ENCODE results near the gene FAM107A. TPM values are rescaled to one million over a fixed set of nuclear protein-coding genes. Genes with fewer than 3 reads are reported as not detected.

Gene FAM107A
- total RNA-seq, 1 donor from 2014 or later: not detected

DNA sequence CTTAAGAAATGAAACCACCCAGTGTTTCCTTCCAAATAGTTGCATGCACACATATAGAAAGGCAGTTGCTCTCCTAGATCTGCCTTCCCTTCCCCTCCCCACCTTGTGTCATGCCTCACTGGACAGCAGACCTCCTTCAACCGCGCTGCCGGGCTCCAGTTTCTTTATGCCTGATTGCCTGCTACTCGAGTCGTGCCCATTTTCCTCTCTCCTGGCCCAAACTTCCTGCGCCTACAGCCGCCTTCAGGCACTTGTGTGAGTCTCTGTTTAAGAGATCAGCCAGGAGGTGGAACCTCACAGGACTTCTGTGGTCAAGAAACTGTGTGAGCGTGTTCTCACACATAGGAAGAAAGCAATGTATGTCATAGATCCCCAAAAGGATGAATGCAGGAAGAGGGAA is 8.8 kb upstream of the FAM107A start:
- TF ChIP-seq, protein P1, sequence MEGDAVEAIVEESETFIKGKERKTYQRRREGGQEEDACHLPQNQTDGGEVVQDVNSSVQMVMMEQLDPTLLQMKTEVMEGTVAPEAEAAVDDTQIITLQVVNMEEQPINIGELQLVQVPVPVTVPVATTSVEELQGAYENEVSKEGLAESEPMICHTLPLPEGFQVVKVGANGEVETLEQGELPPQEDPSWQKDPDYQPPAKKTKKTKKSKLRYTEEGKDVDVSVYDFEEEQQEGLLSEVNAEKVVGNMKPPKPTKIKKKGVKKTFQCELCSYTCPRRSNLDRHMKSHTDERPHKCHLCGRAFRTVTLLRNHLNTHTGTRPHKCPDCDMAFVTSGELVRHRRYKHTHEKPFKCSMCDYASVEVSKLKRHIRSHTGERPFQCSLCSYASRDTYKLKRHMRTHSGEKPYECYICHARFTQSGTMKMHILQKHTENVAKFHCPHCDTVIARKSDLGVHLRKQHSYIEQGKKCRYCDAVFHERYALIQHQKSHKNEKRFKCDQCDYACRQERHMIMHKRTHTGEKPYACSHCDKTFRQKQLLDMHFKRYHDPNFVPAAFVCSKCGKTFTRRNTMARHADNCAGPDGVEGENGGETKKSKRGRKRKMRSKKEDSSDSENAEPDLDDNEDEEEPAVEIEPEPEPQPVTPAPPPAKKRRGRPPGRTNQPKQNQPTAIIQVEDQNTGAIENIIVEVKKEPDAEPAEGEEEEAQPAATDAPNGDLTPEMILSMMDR (IDR thresholded peaks at IDR 0.05; ENCODE audit: partially characterized antibody, unreplicated experiment): no peak
- H3K4me3 Mint-ChIP-seq (ENCODE audit: unreplicated experiment): peak overlapping the region; percentile 76
- no peak overlapping the region for H3K27ac Mint-ChIP-seq (ENCODE audit: unreplicated experiment)
- no peak for DNase-seq
- H3K27me3 Mint-ChIP-seq (ENCODE audit: unreplicated experiment): peaks cover 18% of the 10 kb centered on the region
- H3K9me3 Mint-ChIP-seq (ENCODE audit: unreplicated experiment): peaks cover 10% of the 10 kb centered on the region
- peaks cover 15% of the 10 kb centered on the region for H3K4me1 Mint-ChIP-seq (ENCODE audit: low read depth, unreplicated experiment)
- H3K36me3 Mint-ChIP-seq (ENCODE audit: unreplicated experiment): peaks cover 11% of the 10 kb centered on the region

DNA sequence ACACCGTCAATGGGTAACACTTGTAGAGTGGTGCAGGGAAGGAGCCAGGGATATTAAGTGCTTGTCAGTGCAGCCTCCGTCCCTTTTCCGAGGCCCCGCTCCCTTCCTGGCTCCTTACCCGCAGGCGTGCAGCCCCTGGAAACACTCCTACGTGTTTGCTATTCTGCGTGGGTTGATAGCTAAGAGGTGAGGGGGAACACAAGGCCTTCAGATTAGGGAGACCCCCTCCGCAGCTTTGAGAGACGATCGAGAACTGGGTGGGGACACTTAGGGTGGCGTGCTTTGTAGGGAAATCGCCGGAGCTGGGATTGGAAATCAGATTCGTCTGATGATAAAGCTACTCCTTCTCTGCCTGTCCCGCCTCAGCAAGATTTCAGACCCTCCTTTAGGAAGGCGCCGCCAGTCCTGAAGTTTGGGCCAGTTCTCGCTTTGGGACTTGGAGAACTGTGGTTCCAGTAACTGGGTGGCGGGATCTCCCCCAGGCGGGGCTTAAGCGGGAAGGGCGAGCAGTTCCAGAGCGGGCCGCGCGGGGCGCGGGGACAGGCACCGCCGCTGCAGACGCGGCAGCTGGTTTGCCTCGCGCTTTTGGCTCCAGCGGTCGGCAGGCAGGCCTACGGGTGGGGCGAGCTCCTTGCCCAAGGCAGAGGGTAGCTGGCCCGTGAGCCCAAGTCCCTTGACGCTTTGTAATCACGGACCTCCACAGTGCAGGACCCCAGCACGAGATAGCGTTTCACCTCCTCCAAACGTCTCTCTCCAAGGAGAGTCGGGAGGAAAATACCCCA is 8.0 kb upstream of the FAM107A start:
- Mint-ChIP-seq H3K27me3 (ENCODE audit: unreplicated experiment) (peaks cover 18% of the 10 kb centered on the region), H3K36me3 (ENCODE audit: unreplicated experiment) (peaks cover 11% of the 10 kb centered on the region), H3K4me3 (ENCODE audit: unreplicated experiment) (peak overlapping the region; percentile 76), H3K9me3 (ENCODE audit: unreplicated experiment) (peaks cover 10% of the 10 kb centered on the region), H3K4me1 (ENCODE audit: low read depth, unreplicated experiment) (peaks cover 19% of the 10 kb centered on the region), H3K27ac (ENCODE audit: unreplicated experiment) (no peak overlapping the region)
- TF ChIP-seq, protein P1 (IDR thresholded peaks at IDR 0.05; ENCODE audit: partially characterized antibody, unreplicated experiment): peak; percentile 79
- DNase-seq: peak; percentile 88

DNA sequence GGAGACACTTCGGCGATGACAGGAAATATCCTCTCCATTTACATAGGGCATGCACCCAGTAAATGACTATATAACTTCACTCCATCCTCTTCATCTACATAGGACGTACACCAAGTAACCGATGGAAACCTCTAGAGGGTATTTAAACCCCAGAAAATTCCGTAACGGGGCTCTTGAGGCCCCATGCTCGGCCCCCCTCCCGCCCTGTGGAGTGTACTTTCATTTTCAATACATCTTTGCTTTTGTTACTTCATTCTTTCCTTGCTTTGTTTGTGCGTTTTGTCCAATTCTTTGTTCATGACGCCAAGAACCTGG is 7.5 kb upstream of the FAM107A start:
- Mint-ChIP-seq H3K36me3 (ENCODE audit: unreplicated experiment) (peaks cover 11% of the 10 kb centered on the region), H3K27ac (ENCODE audit: unreplicated experiment) (no peak overlapping the region), H3K9me3 (ENCODE audit: unreplicated experiment) (peaks cover 10% of the 10 kb centered on the region), H3K27me3 (ENCODE audit: unreplicated experiment) (peaks cover 18% of the 10 kb centered on the region), H3K4me3 (ENCODE audit: unreplicated experiment) (peak overlapping the region; percentile 74), H3K4me1 (ENCODE audit: low read depth, unreplicated experiment) (peaks cover 19% of the 10 kb centered on the region)
- no peak for DNase-seq
- TF ChIP-seq, protein P1 (IDR thresholded peaks at IDR 0.05; ENCODE audit: partially characterized antibody, unreplicated experiment): no peak

DNA sequence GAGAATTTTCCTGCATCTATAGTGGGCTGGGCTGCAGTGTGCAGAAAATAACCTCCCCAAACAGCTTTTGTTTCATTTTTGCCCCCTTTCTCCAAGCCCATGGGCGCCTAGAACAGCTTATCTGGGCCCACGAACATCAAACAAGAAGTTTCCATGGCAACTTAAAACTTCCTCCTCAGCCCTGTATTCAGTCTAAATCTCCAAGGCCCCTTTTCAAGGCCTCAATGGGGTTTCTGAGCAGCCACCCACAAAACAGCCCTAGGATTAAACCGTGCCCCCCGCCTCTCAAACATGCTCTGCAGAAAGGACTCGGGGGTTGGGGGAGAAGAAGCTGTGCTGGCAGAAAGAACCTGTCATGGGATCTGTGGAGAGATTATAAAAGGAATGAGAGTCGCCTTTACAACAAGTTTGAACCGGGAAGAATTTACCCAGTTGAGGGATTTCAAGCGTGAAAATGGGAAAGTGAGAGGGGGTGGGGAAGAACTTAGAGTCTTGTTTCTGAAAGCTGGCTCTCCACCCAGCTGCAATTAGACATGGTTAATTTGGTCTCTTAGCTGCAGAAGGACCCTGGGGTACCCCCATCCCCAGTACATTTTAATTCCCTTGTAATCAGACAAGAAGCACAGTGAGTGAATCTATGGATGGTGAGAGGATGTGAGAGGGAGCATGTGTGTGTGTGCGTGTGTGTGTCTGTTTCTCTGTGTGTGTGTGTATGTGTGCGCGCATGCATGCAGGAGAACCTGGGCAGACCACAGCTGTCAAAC is 4.3 kb upstream of the FAM107A start:
- Mint-ChIP-seq H3K4me3 (ENCODE audit: unreplicated experiment) (peak overlapping the region; percentile 20), H3K9me3 (ENCODE audit: unreplicated experiment) (peaks cover 5% of the 10 kb centered on the region), H3K4me1 (ENCODE audit: low read depth, unreplicated experiment) (peaks cover 19% of the 10 kb centered on the region), H3K27ac (ENCODE audit: unreplicated experiment) (no peak overlapping the region), H3K27me3 (ENCODE audit: unreplicated experiment) (peaks cover 10% of the 10 kb centered on the region), H3K36me3 (ENCODE audit: unreplicated experiment) (peaks cover 6% of the 10 kb centered on the region)
- DNase-seq: no peak
- TF ChIP-seq, protein P1 (IDR thresholded peaks at IDR 0.05; ENCODE audit: partially characterized antibody, unreplicated experiment): no peak

DNA sequence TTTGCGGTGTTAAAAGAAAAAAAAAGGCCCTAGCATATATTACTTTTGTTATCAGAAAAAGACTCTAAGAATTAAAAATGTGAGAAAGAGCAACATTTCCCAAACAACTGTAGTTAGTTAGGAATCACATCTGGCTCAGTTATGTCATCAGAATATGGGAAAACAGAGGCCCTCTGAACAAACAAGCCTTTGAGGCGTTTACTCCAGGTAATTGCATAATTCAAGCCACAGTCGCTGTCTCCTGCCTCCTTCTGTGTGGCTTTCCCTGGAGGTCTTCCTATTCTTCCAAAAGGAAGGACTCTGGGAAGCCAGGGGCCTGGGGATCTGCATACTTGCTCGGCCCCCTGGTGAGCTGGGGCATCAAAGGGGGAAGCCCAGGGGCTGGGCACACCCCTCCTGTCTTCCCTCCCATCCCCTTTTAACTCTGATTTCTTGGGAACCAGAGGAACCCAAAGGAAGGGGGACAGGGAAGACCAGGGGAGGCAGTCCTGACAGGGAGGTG is 3.7 kb upstream of the FAM107A start:
- Mint-ChIP-seq H3K27ac (ENCODE audit: unreplicated experiment) (no peak overlapping the region), H3K4me1 (ENCODE audit: low read depth, unreplicated experiment) (peaks cover 15% of the 10 kb centered on the region), H3K4me3 (ENCODE audit: unreplicated experiment) (no peak overlapping the region), H3K9me3 (ENCODE audit: unreplicated experiment) (peaks cover 1% of the 10 kb centered on the region), H3K27me3 (ENCODE audit: unreplicated experiment) (peaks cover 3% of the 10 kb centered on the region), H3K36me3 (ENCODE audit: unreplicated experiment) (no peaks in the 10 kb centered on the region)
- TF ChIP-seq, protein P1 (IDR thresholded peaks at IDR 0.05; ENCODE audit: partially characterized antibody, unreplicated experiment): no peak
- no peak for DNase-seq
